A673 (cell line): Measurements from ENCODE around the gene HPSE. TPM values are rescaled to one million over a fixed set of nuclear protein-coding genes. Genes with fewer than 3 reads are reported as not detected.

Experiments used
- BruUV-seq: library from RNA; stranded (reverse); fragments of 400-500 nt; replicated peaks from 2 replicates; lab custom pipeline; 2021; lab: Mats Ljungman, UMichigan
- CTCF ChIA-PET: fragments of 300-600 bp; sonication (Branson Sonifier 250); formaldehyde crosslinking; loops from one replicate; lab custom pipeline; 2022; ENCODE audit warnings: antibody characterized with exemption; lab: Charles Lee
- POLR2A ChIA-PET: fragments of 300-600 bp; sonication (Branson Sonifier 250); formaldehyde crosslinking; loops from one replicate; lab custom pipeline; 2022; ENCODE audit warnings: antibody characterized with exemption; ENCODE audit not compliant: low non-redundant PET; lab: Charles Lee
- DNase-seq: peaks from one replicate; pipeline ENCODE4 v3.0.0-alpha.2; 2015; ENCODE audit warnings: low spot score
- H3K27ac ChIP-seq: fragments of 200-600 bp; sonication (generic); 2 replicates; pipeline ENCODE4 v1.5.1; 2016; ENCODE audit warnings: mixed run types, low read depth, mild to moderate bottlenecking, mixed read lengths, antibody characterized with exemption, low read length; ENCODE audit not compliant: poor library complexity, severe bottlenecking
- H3K27me3 ChIP-seq: fragments of 200-600 bp; sonication (generic); replicated peaks from 2 replicates; pipeline ENCODE4 v1.6.1; 2017; ENCODE audit warnings: mixed run types, low read depth, mild to moderate bottlenecking, mixed read lengths, antibody characterized with exemption, low read length; ENCODE audit not compliant: insufficient read depth, poor library complexity
- H3K36me3 ChIP-seq: fragments of 200-600 bp; sonication (generic); 2 replicates; pipeline ENCODE4 v1.6.1; 2016; ENCODE audit warnings: mixed run types, mild to moderate bottlenecking, mixed read lengths, antibody characterized with exemption, low read length; ENCODE audit not compliant: insufficient read depth, poor library complexity, severe bottlenecking
- H3K4me1 ChIP-seq: fragments of 200-600 bp; sonication (generic); 2 replicates; pipeline ENCODE4 v1.6.1; 2017; ENCODE audit warnings: mixed run types, mild to moderate bottlenecking, mixed read lengths, antibody characterized with exemption, low read length; ENCODE audit not compliant: insufficient read depth, poor library complexity, severe bottlenecking
- H3K4me3 ChIP-seq: fragments of 200-600 bp; sonication (generic); 2 replicates; pipeline ENCODE4 v1.5.1; 2016; ENCODE audit warnings: low read depth, mixed run types, mild to moderate bottlenecking, mixed read lengths, low read length; ENCODE audit not compliant: poor library complexity, severe bottlenecking
- H3K9me3 ChIP-seq: fragments of 200-600 bp; sonication (generic); 2 replicates; pipeline ENCODE4 v1.6.1; 2016; ENCODE audit warnings: mixed run types, low read depth, mild to moderate bottlenecking, mixed read lengths, antibody characterized with exemption, low read length; ENCODE audit not compliant: poor library complexity, severe bottlenecking
- EZH2 ChIP-seq: fragments of 200-600 bp; sonication (generic); IDR thresholded peaks from 2 replicates; pipeline ENCODE4 v1.6.1; 2017; ENCODE audit warnings: borderline replicate concordance, low read depth, mild to moderate bottlenecking, mixed read lengths, antibody characterized with exemption, low read length; ENCODE audit not compliant: poor library complexity, severe bottlenecking
- intact Hi-C: fragments of 100-400 bp; cut with micrococcal nuclease; formaldehyde crosslinking; loops from one replicate; pipeline ENCODE4 v1.10.0; 2022; ENCODE audit not compliant: unreplicated experiment
- total RNA-seq: library from RNA; stranded (reverse); gene quantifications from 2 replicates; pipeline ENCODE4 v1.2.3, GENCODE V29; 2021
- TF ChIP-seq, protein P1 (sequence below): fragments of 300-800, 200-600 bp; sonication (generic); conservative IDR thresholded peaks from 2 replicates; pipeline ENCODE4 v1.5.1; 2017; ENCODE audit warnings: low read depth, mild to moderate bottlenecking, antibody characterized with exemption, low read length, moderate library complexity, mixed read lengths

Gene HPSE
- total RNA-seq, 1 experiment from 2014 or later, result 0.84 TPM

- no TSS peak for BruUV-seq
- Histone ChIP-seq H3K9me3 (no peaks in the 10 kb centered on the region), H3K27ac (no peak overlapping the region), H3K27me3 (no peaks in the 10 kb centered on the region), H3K4me3 (no peak overlapping the region), H3K36me3 (no peaks in the 10 kb centered on the region), H3K4me1 (no peaks in the 10 kb centered on the region)
- TF ChIP-seq EZH2, result no peak
- TF ChIP-seq, protein P1, sequence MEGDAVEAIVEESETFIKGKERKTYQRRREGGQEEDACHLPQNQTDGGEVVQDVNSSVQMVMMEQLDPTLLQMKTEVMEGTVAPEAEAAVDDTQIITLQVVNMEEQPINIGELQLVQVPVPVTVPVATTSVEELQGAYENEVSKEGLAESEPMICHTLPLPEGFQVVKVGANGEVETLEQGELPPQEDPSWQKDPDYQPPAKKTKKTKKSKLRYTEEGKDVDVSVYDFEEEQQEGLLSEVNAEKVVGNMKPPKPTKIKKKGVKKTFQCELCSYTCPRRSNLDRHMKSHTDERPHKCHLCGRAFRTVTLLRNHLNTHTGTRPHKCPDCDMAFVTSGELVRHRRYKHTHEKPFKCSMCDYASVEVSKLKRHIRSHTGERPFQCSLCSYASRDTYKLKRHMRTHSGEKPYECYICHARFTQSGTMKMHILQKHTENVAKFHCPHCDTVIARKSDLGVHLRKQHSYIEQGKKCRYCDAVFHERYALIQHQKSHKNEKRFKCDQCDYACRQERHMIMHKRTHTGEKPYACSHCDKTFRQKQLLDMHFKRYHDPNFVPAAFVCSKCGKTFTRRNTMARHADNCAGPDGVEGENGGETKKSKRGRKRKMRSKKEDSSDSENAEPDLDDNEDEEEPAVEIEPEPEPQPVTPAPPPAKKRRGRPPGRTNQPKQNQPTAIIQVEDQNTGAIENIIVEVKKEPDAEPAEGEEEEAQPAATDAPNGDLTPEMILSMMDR, result no peak
- ChIA-PET CTCF (no interaction called here), POLR2A (no interaction called here)
- intact Hi-C loops, result no loop called here
- no peak for DNase-seq
Observed at GRCh38 chr4:83371235-83371634, 36.6 kb upstream of the HPSE start.

DNA sequence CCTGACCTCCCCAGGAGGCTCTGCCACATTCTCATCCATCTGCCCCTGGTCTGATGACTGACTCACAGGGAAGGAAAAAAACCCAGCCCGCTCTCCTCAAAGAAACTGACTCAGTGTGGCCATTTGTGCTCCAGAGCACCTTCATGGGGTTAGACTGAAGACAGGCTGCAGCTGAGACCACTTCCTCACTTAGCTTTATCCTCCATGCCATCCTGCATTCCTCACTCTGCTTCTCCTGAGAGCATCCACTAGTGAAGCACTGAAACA lies 35.9 kb upstream of the HPSE start:
- Histone ChIP-seq H3K36me3 (no peaks in the 10 kb centered on the region), H3K4me1 (no peaks in the 10 kb centered on the region), H3K9me3 (no peaks in the 10 kb centered on the region), H3K27me3 (no peaks in the 10 kb centered on the region), H3K4me3 (no peak overlapping the region), H3K27ac (no peak overlapping the region)
- TF ChIP-seq, protein P1, result no peak
- TF ChIP-seq EZH2, result no peak
- DNase-seq, result no peak
- intact Hi-C loops, result no loop called here
- ChIA-PET CTCF (no interaction called here), POLR2A (no interaction called here)
- no TSS peak for BruUV-seq

DNA sequence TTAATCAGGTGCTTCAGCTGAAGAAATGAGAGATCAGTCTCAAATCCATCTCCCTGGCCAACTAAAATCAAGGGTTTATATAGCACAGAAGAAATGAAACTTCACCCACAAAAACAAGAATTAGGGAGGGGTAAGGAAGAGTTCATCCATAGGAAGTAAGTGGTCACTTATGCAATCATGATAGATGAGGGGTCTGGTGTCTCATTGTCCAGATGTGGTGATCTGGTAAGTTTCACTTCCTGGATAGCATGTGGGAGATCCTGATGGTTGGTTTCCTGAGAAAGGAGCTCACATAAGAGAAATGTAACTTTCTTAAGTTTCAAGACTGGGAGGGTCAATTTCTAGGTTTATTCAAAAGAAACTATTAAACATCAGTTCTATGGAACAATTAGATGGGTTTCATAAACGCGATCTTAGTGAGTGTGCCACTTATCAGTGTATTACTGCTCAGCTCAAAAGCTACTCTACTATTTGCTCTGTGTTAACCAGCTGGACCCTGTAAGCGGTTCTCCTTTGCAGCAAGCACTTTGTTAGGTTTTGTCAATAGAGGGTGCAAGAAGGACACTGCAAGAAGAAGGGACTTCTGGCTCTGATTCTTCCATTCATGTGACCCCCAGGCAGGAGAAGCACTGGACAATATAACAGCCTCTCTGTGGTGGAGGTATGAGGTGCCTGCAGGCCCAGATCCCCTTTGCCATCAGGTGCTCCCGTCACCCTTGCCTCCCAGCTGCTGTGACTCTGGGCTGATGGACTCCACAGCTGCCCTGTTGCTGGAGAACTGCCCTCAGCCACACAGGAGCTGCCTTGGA lies 35.4 kb upstream of the HPSE start:
- H3K4me1 ChIP-seq, result no peaks in the 10 kb centered on the region
- DNase-seq, result no peak
- H3K36me3 ChIP-seq, result no peaks in the 10 kb centered on the region
- H3K9me3 ChIP-seq, result no peaks in the 10 kb centered on the region
- TF ChIP-seq, protein P1, result no peak
- no peak for TF ChIP-seq EZH2
- no peak overlapping the region for H3K4me3 ChIP-seq
- intact Hi-C loops, result no loop called here
- ChIA-PET POLR2A (no interaction called here), CTCF (no interaction called here)
- no TSS peak for BruUV-seq
- H3K27ac ChIP-seq, result no peak overlapping the region
- no peaks in the 10 kb centered on the region for H3K27me3 ChIP-seq
